Stromal cell of bone marrow (primary cell): ENCODE results near the gene TNFRSF25.

Experiments
- DNase-seq: peaks from one replicate; pipeline ENCODE4 v3.0.0-alpha.2; 2012; ENCODE audit warnings: low read depth

Gene TNFRSF25

GRCh38 chr1:6487804-6488484, 22.0 kb upstream of the TNFRSF25 start:
- DNase-seq, result no peak

DNA sequence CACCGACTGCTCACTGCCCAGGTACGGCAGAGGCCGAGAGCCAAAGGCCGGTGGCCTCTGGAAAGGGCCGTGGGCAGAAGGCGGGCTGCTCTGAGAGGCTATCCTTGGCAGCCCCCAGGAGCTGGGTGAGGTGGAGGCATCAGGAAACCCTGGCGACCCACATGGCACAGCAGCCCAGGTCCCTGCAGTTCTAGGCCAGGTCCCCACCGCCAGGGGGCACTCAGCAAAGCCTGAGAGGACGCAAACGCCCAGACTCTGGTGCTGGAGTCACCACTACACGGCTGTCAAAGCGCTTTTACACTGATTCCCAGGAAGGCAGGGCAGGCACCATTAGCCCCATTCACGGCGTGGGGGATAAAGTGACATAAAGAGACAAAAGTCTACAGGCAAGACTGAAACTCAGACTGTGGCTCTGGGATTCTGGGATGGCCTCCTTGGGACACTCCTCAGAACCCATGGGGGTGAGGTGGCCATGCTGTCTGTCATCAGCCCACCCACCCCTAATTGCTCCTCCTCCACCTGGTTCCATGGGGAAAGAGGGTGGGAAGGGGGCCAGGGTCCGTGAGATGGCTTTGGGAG, 20.5 kb upstream of the TNFRSF25 start:
- peak; percentile 63 for DNase-seq

DNA sequence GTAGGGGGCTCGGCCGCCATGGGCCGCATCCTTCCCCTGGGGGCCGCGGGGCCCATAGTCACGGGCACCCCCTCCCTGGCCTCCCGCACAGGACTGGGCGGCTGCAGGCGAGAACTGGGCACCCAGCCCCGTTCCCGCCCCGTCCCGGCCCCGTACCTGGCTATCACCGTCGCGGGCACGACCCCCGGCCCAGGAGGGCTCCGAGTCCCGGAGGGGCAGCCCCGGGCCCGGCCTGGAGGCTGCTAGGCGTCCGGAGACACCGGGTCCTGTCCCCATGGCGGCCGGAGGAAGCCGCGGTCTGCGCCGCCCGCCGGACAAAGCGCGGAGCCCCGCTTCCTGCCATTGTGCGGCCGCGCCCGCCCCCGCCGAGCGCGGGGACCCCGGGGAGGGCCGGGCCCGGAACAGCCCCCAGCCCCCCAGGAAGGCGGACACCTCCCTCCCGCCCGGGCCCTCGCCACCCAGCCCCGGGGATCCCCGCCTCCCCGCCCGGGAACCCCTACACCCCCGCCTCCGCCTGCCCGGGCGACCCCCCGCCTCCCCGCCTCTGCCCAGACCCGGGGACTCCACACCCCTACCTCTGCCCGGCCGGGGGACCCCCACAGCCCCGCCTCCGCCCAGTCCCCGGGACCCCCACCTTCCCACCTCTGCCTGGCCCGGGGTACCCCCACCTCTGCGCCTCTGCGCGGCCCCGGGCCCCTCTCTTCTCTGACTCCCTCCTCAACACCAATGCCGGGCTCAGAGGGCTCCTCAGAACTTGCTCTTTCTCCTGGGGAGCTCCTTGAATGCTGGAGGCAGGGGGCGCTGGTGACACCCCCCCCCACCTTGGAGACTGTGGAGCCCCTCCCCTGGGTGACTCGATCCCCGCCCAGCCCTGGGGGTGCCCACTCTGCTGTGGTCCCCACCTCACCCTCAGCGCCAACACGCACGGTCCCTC, 19.5 kb upstream of the TNFRSF25 start:
- DNase-seq, result no peak

- no peak for DNase-seq
Observed at GRCh38 chr1:6484826-6485167, 18.8 kb upstream of the TNFRSF25 start.

DNA sequence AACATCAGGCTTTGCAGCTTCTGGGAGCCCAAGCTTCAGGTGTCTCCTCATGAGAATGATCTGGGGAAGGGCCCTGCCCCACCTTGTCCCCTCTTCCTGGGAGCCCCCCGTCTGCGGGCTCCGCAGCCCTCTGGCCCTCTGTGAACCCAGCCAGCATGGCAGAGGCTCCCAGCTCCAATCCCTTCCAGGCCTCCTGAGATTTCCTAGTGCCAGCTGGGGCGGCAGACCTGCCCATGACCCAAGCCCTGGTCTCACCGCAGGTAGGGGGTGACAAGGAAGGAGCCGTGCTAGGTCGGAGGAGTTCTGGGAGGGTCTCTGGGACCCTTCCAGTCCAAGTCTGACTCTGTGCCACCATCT, 17.8 kb upstream of the TNFRSF25 start:
- DNase-seq, result no peak

DNA sequence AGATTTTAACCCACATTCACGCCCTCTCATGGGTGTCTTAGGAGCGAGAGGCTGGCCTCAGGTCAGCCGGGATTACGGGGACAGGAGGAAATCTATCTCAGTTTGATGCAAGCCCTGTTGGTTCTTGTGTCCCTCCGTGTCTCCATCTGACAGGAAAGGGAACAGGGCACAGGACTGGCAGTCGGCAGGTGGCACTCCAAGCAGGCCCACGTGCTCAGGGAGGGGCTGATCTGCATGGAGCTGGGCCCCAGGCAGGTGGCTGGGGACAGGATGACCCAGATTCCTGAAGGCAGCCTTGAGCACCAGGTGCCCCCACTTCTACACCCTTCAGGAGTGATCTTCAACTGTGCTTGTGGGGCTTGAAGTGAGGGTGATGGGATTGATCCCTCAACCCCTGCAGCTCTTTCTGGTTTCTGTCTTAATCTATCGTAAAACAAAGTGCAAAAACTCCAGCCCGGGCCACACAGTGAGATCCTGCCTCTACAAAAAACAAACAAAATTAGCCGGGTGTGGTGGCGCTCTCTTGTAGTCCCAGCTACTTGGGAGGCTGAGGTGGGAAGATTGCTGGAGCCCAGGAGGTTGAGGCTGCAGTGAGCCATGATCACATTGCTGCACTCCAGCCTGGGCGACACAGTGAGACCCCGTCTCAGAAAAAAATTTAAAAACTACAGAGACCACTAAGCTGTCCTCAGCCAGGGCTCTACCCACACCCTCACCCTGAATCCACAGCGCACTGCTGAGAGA, 17.2 kb upstream of the TNFRSF25 start:
- no peak for DNase-seq

DNA sequence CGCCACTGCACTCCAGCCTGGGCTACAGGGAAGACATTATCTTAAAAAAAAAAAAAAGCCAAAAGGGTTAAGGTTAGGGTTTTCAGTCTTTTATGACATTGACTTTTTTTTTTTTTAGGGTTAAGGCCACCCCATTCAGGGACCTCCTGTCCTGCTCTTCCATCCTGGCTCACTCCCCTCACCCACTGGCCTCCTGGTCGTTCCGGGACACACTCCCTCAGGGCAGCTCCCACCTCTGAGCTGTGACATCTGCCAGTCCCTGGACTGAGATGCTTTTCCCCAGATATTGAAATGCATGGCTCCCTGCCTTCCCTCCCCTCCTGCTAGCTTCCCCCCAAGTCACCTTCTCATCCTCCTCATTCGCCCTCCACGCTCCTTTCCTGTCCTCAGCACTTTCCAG, 15.8 kb upstream of the TNFRSF25 start:
- DNase-seq, result no peak

DNA sequence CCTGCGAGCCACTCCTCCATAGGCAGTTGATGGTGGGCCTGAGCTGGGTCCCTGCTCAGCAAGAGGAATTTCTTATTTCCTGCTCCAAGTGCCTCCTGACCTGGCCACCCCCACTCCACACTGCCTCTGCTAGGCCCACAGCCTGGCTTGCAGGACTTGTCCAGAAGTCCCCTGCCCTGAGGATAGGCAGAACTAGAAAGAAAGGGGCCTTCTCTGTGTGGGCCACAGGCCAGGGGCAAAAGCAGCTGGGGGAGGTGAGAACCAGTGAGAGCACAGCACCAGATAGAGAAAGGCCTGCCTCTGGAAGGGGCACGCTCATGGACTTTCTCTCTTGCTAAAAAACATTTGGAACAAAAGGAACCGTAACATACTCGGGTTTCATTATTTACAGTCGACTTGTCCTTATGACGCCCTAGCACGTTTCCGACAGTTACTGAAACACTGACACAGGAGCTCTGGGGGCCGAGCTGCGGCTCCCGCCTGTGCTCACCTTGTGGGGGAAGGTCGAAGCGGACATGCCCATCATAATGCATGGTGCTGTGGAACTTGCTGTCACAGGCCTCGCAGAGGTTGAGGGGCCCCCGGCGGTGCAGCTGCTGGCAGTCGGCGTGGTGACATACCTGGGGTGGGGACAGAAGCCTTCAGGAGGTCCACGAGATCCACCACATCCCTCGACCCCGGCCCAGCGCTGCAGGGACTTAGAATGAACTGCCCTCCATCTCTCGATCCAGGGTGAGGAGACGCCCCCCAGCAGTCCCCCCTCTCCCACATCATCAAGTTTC, 11.3 kb upstream of the TNFRSF25 start:
- no peak for DNase-seq

DNA sequence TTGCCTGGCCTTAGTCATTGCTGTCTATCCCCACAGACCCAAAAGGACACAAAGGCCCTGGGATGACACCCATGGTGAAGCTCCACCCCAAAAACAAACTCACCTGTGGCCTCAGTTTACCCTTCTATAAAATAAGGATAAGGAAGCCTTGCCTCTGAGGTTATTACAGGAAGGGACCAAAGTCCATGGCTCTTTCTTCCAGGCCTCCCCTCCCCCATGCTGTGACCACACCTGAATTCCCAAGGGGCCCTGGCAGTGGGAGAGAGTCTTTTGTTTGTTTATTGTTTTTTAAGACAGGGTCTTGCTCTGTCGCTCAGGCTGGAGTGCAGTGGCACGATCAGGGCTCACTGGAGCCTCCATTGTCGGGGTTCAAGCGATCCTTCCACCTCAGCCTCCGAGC, 10.5 kb upstream of the TNFRSF25 start:
- DNase-seq, result no peak

GRCh38 chr1:6475381-6476133, 9.6 kb upstream of the TNFRSF25 start:
- no peak for DNase-seq

GRCh38 chr1:6474815-6475282, 8.9 kb upstream of the TNFRSF25 start:
- no peak for DNase-seq

DNA sequence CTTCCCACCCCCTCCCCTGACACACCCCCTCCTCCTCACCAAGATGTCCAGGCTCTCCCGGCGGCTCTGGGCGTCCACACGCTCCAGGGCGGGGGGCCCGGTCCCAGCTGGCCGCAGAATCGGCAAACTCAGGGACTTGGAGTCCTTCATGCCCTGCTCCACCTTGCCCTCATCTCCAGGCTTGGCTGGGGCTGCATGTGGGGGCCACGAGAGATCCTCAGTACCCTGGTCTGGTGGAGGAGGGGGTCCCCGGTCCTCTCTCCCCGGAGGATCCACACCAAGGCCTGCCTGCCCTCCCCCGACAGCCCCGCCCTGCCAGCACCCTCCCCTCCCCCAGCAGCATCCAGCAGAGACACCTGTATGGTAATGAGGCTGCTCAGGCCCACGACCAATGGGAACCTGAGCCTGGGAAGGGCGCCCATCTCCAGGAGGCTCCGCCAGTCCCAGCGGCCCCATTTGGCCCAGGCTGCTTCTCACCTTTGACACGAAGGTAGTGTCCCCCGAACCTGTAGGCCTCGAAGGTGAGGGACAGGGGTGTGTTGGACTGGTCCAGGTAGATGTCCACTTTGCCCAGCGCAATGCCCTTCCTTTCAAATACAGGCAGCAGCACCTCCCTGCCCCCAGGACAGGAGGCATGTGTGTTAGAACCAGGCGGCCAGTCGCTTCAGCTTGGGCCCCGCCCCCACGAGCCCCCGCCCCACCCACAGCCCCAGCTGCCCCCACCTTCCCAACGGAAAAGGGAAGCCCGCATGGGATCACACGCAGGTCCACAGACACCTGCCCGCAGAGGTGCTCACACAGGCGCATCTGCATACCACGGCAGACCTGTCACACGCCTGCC, 8.2 kb upstream of the TNFRSF25 start:
- DNase-seq, result no peak

DNA sequence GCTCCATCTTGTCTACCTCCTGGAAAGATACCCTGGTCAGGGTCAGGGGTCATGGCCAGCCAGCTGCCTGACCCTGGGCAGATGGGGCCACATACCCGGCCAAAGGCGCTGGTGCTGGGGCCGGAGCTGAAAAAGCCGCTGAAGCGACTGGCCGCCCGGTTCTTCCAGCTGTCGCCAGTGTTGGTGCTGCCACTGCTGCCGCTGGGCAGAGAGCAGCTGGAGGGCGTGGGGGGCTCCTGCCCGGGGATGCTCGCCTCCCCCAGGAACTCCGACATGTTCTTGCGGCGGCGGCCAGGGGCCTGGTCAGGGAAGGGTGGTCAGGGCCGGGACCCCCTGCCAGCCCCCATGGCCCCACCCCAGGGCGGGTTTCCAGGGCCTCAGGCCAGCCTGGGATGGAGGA, 7.2 kb upstream of the TNFRSF25 start:
- no peak for DNase-seq

DNA sequence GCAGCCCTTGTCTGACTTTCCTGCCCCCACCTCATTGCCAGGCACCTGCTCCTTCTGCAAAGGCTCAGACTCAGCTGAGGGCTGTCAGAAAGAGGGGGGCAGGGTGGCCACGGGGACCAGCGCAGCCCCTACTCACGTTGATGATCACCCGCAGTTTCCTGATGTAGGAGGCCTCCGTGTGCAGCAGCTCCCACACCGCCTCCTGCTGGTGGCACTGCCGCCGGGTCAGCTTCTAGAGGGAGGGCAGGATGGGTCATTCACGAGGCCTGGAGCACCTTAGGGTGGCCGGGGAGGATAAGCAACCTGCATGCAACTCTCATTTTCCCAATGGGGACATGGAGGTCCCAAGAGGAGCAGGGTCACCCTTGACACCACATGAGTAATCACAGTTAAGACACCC, 6.4 kb upstream of the TNFRSF25 start:
- DNase-seq, result no peak

DNA sequence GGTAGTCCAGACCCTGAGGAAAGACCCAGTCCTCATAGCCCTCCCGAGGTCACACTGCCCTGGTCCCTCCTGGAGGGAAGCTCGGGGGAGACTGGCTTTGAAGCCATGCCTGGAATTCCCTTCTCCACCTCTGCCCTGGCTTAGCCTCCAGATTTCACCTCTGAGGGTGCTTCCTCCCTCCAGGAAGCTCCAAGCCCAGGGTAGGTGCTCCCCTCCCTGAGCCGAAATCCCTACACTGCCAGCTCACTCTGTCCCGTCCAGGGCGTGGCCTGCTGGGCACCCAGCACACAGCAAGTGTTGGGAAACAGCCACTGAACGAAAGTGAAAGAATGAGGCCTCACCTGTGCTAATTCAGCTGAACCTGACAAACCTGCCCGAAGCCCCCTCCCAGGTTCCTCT, 6.0 kb upstream of the TNFRSF25 start:
- DNase-seq, result no peak

- DNase-seq, result no peak
Observed at GRCh38 chr1:6471086-6471969, 5.4 kb upstream of the TNFRSF25 start.

GRCh38 chr1:6470132-6471085, 4.4 kb upstream of the TNFRSF25 start:
- DNase-seq, result no peak
